Gastrocnemius medialis (tissue), 4 donors: ENCODE results near the gene GOLGA6L7. TPM values are rescaled to one million over a fixed set of nuclear protein-coding genes. Genes with fewer than 3 reads are reported as not detected.

Experiments
- ATAC-seq, 2 donors: fragments of 150-250 bp; one replicate each; pipeline ENCODE4 v1.9.1; 2016
- DNase-seq, 2 donors: peaks; one replicate each; pipeline ENCODE4 v3.0.0-alpha.2; 2019
- H3K27ac ChIP-seq, 4 donors: fragments of 200-600 bp; sonication (generic); 1 replicate in 1 of 4; 2 replicates in 3 of 4; pipeline ENCODE4 v1.5.1; 2016 to 2018; ENCODE audit warnings: mild to moderate bottlenecking in 2 of 4, moderate library complexity in 1 of 4
- H3K27me3 ChIP-seq, 3 donors: fragments of 200-600 bp; sonication (generic) in 2 of 3; 1 replicate in 1 of 3; 2 replicates in 2 of 3; pipeline versions ENCODE4 v1.5.1 to v1.6.0; 2016 to 2019; ENCODE audit warnings: mild to moderate bottlenecking in 1 of 3, moderate library complexity in 1 of 3
- H3K36me3 ChIP-seq, 2 donors: fragments of 200-600 bp; sonication (generic) in 1 of 2; one replicate each; pipeline ENCODE4 v1.5.1; 2017 to 2018
- H3K4me1 ChIP-seq, 2 donors: fragments of 200-600 bp; sonication (generic) in 1 of 2; one replicate each; pipeline ENCODE4 v1.5.1; 2016 to 2017; ENCODE audit warnings: mild to moderate bottlenecking in 2 of 2
- H3K4me3 ChIP-seq, 4 donors: fragments of 200-600 bp; sonication (generic) in 3 of 4; 1 replicate in 1 of 4; 2 replicates in 3 of 4; pipeline ENCODE4 v1.5.1; 2016 to 2019; ENCODE audit warnings: mild to moderate bottlenecking in 2 of 4
- H3K9me3 ChIP-seq, 3 donors: fragments of 200-600 bp; sonication (generic) in 2 of 3; 1 replicate in 1 of 3; 2 replicates in 2 of 3; pipeline ENCODE4 v1.5.1; 2016 to 2019
- POLR2A ChIP-seq, 2 donors: fragments of 450-650 bp; IDR thresholded peaks; one replicate each; pipeline ENCODE4 v1.6.1; 2017; ENCODE audit warnings: antibody characterized with exemption in 2 of 2, mild to moderate bottlenecking in 2 of 2, moderate library complexity in 2 of 2
- in situ Hi-C, 4 donors: fragments of 200-750 bp; cut with MboI; loops; one replicate each; pipeline versions ENCODE4 v1.15.0 to v1.8.0; 2017; ENCODE audit warnings: low sequenced_read_pairs in 4 of 4
- intact Hi-C: fragments of 100-400 bp; cut with DNase I; formaldehyde crosslinking; loops from one replicate; pipeline ENCODE4 v1.15.1; 2023; ENCODE audit warnings: low total_unique reads
- total RNA-seq, 4 donors: library from RNA; depleted of rRNA; stranded (reverse); fragments of >200 nt; gene quantifications; one replicate each; pipeline versions ENCODE4 v1.1.0 to v1.2.3, GENCODE V29; 2016
- TF ChIP-seq, protein P1 (sequence below), 5 experiments: fragments of 450-650 bp in 3 of 5; fragments of 200-600 bp in 2 of 5; sonication (generic) in 2 of 5; IDR thresholded peaks in 4 of 5; conservative IDR thresholded peaks in 1 of 5; 1 replicate in 4 of 5; 2 replicates in 1 of 5; pipeline ENCODE4 v1.5.1; 2016 to 2019; ENCODE audit warnings: antibody characterized with exemption in 5 of 5, mild to moderate bottlenecking in 3 of 5, moderate library complexity in 3 of 5

GOLGA6L7 gene
- total RNA-seq, 4 donors from 2014 or later = not detected

- intact Hi-C loops = no loop called here
- H3K27me3 ChIP-seq = no peaks in the 10 kb centered on the region
These were observed 29.8 kb upstream of the GOLGA6L7 start for GRCh38 chr15:28878209-28878608.

DNA sequence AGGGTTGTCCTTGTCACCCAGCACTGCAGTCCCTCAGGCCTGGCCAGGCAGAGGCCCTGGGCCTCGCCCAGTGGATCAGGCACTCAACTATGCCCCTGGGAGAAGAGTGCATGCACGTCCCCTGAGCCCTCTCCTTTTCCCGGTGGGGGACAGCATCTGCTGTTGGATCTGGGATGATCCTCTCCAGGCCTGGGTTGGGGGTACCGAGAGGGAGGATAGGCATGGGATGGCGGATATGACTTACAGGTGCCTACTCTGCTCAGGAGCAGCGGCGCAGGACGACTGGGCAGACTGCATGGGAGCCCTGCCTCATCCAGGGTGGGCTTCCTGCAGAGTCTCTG, 28.4 kb upstream of the GOLGA6L7 start:
- TF ChIP-seq, protein P1, sequence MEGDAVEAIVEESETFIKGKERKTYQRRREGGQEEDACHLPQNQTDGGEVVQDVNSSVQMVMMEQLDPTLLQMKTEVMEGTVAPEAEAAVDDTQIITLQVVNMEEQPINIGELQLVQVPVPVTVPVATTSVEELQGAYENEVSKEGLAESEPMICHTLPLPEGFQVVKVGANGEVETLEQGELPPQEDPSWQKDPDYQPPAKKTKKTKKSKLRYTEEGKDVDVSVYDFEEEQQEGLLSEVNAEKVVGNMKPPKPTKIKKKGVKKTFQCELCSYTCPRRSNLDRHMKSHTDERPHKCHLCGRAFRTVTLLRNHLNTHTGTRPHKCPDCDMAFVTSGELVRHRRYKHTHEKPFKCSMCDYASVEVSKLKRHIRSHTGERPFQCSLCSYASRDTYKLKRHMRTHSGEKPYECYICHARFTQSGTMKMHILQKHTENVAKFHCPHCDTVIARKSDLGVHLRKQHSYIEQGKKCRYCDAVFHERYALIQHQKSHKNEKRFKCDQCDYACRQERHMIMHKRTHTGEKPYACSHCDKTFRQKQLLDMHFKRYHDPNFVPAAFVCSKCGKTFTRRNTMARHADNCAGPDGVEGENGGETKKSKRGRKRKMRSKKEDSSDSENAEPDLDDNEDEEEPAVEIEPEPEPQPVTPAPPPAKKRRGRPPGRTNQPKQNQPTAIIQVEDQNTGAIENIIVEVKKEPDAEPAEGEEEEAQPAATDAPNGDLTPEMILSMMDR (IDR thresholded peaks at IDR 0.05 in 4 of 5, conservative IDR thresholded peaks at IDR 0.05 in 1 of 5) = no peak
- no peak for TF ChIP-seq POLR2A (IDR thresholded peaks at IDR 0.05)
- ATAC-seq = no peak
- no peak overlapping the region for H3K4me3 ChIP-seq
- no peaks in the 10 kb centered on the region for H3K27me3 ChIP-seq
- no peak overlapping the region for H3K27ac ChIP-seq
- no peaks in the 10 kb centered on the region for H3K9me3 ChIP-seq
- no peak for DNase-seq
- intact Hi-C loops = no loop called here
- in situ Hi-C loops = no loop called here
- H3K4me1 ChIP-seq = no peaks in the 10 kb centered on the region
- H3K36me3 ChIP-seq = no peaks in the 10 kb centered on the region

More at GRCh38 chr15:28878209-28878608, 29.8 kb upstream of the GOLGA6L7 start:
- in situ Hi-C loops = no loop called here
- ATAC-seq (no peak), DNase-seq (no peak)
- no peaks in the 10 kb centered on the region for H3K9me3 ChIP-seq
- no peak for TF ChIP-seq POLR2A (IDR thresholded peaks at IDR 0.05)
- TF ChIP-seq, protein P1 (IDR thresholded peaks at IDR 0.05 in 4 of 5, conservative IDR thresholded peaks at IDR 0.05 in 1 of 5) = no peak
- H3K4me3 ChIP-seq = no peak overlapping the region
- no peak overlapping the region for H3K27ac ChIP-seq
- H3K4me1 ChIP-seq = no peaks in the 10 kb centered on the region
- no peaks in the 10 kb centered on the region for H3K36me3 ChIP-seq

- Histone ChIP-seq H3K27me3 (no peaks in the 10 kb centered on the region), H3K36me3 (no peaks in the 10 kb centered on the region), H3K4me3 (no peak overlapping the region), H3K9me3 (no peaks in the 10 kb centered on the region), H3K4me1 (no peaks in the 10 kb centered on the region), H3K27ac (no peak overlapping the region)
- ATAC-seq (no peak), DNase-seq (no peak)
- in situ Hi-C loops = no loop called here
- no peak for TF ChIP-seq POLR2A (IDR thresholded peaks at IDR 0.05)
- TF ChIP-seq, protein P1 (IDR thresholded peaks at IDR 0.05 in 4 of 5, conservative IDR thresholded peaks at IDR 0.05 in 1 of 5) = no peak
- intact Hi-C loops = no loop called here
These were observed 27.8 kb upstream of the GOLGA6L7 start for GRCh38 chr15:28876131-28876844.

DNA sequence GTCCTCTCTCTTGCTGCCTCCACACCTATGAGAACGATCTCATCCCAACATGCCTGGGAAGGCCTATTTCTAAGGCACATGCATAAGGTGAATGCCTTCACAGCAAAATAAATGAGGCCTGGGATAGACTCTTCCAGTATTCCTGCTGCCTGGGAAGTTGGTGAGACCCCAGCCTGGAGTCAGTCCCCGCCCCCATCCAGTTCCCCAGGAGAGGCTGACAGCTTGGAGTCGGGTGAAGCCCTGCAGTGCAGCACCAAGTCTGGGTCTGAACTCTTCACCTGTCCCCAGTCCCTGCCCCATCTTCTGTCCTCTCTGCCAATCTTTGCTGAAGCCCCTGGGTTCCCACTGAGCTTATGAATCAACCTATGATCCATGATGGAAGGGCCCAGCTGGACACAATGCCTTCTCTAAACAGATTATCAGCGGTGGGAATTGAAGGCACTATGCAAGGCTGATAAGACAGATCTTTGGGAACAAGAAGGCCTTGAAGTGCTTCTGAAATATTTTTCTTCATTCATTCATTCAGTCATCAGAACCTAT, 27.1 kb upstream of the GOLGA6L7 start:
- Histone ChIP-seq H3K36me3 (no peaks in the 10 kb centered on the region), H3K4me3 (no peak overlapping the region)

More for the DNA sequence above, 27.1 kb upstream of the GOLGA6L7 start:
- Histone ChIP-seq H3K27me3 (no peaks in the 10 kb centered on the region), H3K4me1 (no peaks in the 10 kb centered on the region), H3K27ac (no peak overlapping the region), H3K9me3 (no peaks in the 10 kb centered on the region)
- ATAC-seq (no peak), DNase-seq (no peak)
- intact Hi-C loops = no loop called here
- TF ChIP-seq POLR2A (IDR thresholded peaks at IDR 0.05) = no peak
- TF ChIP-seq, protein P1 (IDR thresholded peaks at IDR 0.05 in 4 of 5, conservative IDR thresholded peaks at IDR 0.05 in 1 of 5) = no peak
- in situ Hi-C loops = no loop called here
